Measurements from ENCODE around the gene AUTS2. TPM values are rescaled to one million over a fixed set of nuclear protein-coding genes. Genes with fewer than 3 reads are reported as not detected.
A peak's percentile ranks its signal among the peaks of the same experiment; 100 is the strongest.

The AUTS2 gene
- total RNA-seq, 1 experiment from 2014 or later: under 0.01 TPM

DNA sequence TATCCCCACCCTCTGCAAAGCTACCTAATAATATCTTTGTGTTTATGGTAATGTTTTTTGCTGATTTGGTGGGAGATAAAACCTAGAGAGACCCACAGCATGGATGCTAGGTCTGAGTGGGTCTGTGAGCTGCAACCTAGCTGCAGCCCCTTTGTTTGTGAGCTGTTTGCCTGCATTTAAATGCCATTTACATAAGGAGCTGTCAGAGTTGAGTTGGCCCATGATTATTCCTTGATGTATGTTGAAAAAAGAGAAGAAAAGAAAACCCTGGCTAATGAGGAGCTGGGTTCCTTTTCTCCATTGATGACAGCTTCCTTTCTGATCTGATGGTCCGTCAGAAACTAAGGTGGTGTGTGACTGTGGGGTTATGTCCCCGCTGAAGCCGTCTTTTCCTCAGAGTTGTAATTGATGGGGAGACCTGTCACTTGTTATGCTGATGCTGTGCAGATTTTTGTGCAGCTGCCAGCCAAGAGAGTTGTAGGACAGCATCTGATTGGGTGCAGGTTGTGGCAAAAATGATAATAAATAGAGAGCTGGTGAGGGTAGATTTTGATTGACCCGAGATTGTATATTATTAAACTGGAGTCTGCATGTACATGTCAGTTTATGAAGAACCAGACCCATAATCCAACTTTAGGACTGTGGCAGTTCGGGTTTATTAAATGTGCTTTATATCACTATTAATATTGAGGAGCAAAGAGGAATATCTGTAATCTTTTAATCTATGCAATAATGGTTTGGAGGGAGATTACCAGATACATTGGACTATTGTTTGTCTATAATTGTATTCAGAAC, 219.8 kb downstream of the AUTS2 start:
- no peak for DNase-seq (ENCODE audit: low read depth)

DNA sequence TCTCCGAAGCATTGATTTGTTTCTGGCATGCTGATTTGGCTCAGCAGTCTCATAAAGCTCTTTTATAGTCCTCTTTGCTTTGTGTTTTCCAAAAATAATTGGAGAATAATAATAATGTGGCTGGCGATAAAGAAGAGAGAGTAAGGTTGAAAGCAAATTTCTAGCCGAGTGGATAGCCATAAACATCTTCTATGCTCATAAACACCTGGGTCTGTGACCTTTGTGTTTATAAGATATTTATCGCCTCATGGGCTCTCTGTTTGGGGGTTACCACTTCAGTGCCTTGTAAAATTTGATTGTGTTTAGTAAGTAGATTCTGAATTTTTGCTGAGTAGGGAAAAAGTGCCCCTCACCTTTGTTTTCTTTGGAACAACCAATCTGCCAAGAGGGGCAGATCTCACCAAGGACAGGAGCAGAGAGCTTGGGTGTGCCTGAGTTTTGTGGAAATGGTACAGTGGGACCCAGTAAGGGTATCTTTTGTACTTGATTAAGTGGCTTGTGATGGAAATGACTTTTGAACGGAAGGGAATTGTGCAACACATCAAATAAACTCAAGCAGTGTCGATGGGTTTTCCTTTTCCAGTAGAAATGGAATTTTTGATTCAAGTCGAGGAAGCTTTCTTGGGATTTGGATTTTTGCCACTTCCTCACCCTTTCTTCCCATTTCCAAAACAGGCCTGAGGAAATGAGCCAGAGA, 220.5 kb downstream of the AUTS2 start:
- no peak for DNase-seq (ENCODE audit: low read depth)

- DNase-seq (ENCODE audit: low read depth): no peak
These were observed 221.0 kb downstream of the AUTS2 start for GRCh38 chr7:69819333-69819705.

DNA sequence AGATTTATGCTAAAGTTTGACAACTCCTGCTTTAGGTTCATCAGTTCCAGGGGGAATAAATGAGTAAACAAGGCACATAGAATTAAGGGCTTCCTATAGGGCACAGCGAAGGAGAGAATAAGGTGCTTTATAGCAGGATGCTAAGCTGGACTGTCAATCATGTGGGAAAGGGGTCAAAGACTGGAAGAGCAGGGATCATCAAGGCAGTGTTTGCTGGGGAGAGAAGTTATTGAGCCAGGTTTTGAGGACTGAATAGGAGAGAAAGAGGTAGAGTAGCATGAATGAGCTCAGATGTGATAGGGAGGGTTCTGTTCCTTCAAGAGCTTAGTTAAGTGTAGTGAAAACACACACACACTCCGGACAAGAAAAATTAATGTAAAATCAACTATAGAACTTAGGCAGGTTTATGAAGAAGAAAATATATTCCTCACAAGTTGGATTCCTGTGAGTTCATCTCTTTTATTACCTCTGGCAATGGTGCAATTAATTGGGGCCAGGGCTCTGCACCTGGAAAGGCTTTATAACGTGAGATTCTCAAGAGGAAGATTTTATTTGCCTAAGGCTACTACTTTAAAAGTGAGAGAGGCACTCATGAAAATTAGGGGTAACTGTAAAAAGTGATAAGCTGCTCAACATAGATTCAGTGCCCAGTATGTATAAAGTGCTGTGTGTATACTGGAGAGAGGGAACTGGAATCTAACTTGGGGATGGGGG, 222.4 kb downstream of the AUTS2 start:
- DNase-seq (ENCODE audit: low read depth): no peak

DNA sequence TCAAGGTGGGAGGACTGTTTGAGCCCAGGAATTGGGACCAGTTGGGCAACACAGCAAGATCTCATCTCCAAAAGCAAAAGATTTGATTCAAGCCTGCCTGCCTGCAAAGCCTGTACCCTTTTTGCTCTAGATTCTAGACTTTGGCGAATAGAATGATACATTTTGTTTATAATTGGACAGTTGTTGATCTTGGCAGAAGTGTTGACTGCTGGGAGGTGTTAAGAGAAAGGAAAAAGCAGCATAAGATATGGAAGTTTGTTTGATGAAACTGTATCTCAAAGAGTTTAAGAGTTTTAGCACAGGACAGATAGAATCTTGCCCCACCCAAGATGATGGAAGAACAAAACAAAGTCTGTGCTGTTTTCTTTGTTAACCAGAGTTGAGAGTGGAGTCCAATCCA, 224.1 kb downstream of the AUTS2 start:
- DNase-seq (ENCODE audit: low read depth): no peak

DNA sequence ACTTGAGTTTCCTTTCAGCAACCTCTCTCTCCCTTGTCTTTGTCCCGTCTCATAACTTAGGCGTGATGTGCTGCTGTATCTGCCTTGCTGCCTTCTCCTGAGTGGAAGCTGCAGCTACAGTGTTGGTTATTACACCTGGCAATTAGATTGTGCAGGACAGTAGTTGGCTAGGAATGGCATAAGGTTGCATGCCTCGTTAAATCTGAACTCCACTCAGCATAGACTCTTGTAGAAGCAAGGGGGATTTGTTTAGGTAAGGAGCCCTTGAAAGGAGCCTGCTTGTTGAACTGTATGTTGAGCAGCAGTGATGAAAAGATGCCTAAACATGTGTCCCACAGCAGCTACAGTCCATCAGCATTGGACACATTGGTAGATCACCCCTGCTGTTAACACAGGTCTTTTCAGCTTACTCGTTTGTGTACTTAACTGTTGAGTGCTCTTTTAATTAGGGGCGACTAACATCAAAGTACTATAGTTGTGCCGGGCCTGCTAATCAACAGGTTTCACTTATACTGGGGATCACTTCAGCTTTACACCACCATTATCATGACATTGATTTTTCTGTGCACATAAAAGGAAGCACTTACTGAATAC, 225.0 kb downstream of the AUTS2 start:
- DNase-seq (ENCODE audit: low read depth): no peak

- DNase-seq (ENCODE audit: low read depth): no peak
These were observed 227.1 kb downstream of the AUTS2 start for GRCh38 chr7:69825113-69825972.

- no peak for DNase-seq (ENCODE audit: low read depth)
These were observed 228.0 kb downstream of the AUTS2 start for GRCh38 chr7:69826283-69826682.

DNA sequence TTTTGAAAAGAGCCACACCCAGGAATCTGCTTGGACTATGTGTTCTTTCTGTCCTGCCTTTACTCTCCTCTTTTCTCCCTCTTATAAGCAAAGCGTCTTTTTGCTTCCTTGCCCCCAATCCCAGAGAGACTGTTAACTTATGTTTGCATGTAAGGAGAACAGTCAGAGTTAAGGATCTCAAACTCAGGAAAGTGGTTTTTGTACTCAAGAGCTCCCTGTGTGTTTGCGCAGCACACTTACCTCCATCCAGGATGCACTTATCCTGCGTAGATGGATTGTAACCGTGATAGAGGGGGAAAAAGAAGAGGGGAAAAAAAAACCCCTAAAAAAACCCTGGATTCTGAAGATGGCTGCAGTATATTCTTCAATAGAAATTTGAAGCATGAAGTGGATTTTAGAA, 228.9 kb downstream of the AUTS2 start:
- DNase-seq (ENCODE audit: low read depth): no peak

DNA sequence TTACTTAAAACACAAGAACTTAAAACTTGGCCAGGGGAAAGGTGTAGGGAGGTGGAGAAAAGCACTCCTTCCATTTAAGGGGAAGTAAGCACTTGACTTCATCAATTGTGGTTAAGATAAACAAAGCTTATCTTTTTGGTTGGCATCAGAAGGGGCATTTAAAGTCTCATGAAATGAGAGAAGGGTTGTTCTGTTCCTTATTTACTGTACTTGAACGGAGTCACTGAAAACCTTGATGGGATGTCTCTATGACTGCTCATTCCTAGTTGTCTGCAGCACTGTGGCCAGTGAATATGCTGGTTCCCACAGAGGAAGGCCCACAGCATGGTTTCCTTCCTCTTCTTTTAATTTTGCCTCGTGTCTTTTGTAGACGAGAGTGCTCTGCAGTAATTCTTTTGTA, 229.3 kb downstream of the AUTS2 start:
- no peak for DNase-seq (ENCODE audit: low read depth)

DNA sequence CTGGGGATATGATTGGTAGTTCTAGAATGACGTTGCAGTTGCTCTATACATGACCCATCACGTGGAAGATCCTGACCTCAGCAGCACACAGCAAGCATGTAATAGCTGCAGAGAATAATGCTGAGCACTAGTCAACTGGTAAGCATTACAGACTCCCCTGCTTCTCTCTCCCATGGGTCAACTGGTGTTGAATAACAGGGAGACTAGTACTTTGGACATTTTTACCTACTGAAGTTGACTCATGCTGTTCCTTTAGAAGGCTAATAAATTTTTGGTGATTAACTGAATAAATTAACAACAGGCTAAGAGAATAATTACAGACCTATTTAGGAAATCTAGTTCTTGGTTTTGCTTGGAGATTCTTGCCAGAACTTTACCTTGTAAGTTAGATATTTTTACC, 234.1 kb downstream of the AUTS2 start:
- DNase-seq (ENCODE audit: low read depth): no peak

- DNase-seq (ENCODE audit: low read depth): no peak
These were observed 235.7 kb downstream of the AUTS2 start for GRCh38 chr7:69833964-69834363.

DNA sequence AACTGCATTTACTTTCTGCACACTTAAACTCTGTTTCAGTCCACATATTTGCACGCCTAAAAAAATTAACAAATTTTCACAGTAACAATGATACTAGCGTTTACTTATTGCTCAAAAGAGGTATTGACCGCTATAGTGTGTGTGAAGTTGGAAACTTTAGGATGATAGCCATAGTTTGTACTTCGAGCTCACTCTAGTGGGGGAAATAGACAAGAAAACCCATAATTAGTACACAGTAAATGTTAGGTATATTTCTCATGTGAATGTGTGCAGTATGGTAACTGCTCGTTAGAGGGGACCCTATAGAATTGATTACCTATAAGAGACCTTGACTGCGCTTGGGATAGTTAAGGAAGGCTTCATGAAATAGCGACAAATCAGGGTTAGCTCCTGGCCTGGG, 238.4 kb downstream of the AUTS2 start:
- DNase-seq (ENCODE audit: low read depth): no peak

DNA sequence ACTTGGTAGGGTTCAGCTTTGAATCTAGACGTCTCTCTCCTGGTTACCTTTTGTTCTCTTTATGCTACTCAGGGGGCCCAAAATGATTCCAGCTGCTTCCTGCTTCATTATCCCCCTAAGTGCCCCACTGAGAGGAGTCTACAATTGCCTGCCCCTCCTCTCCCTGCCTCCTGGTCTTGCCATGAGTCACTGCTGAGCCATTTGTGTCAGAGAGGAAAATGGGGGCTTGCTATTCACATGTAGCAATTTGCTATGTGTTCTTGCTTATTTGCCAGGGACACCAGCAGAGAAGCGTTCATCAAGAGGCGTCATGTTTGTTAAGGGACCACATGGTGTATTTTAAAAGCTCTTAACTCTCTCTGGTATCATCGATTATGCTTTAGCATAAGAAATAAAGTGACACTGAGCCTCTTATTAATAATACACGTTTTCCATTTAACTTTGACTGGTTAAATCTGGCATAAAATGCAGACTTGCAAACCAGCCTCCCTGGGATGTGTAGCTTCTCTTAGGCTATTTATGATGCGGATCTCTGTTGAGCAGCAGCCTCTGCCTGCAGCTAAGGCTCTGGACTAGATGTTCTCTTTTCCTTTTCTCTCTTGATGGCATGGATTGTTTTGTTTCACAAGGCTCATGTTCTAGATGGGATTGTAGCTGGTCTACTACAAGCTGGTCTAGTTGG, 239.3 kb downstream of the AUTS2 start:
- DNase-seq (ENCODE audit: low read depth): no peak

DNA sequence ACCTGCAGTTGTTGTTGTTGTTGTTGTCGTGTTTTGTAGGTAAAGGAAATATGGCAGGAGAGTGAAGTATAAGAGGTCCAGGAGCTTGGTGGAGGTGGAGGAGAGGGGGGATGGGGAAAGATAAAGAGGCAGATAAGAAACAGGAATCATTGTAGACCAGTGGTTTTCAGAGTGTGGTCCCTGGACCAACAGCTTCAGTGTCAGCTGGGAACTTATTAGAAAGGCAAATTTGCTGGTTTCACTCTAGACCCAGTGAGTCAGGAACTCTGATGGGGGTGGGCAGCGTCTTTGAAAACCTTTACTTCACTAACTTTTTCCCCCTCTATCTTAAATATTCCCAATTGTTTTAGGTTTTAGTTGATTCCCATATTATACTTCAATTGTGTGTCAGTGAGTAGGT, 241.5 kb downstream of the AUTS2 start:
- DNase-seq (ENCODE audit: low read depth): no peak

GRCh38 chr7:69840248-69840647, 242.0 kb downstream of the AUTS2 start:
- peak; percentile 10 for DNase-seq (ENCODE audit: low read depth)

GRCh38 chr7:69843653-69844052, 245.4 kb downstream of the AUTS2 start:
- no peak for DNase-seq (ENCODE audit: low read depth)

DNA sequence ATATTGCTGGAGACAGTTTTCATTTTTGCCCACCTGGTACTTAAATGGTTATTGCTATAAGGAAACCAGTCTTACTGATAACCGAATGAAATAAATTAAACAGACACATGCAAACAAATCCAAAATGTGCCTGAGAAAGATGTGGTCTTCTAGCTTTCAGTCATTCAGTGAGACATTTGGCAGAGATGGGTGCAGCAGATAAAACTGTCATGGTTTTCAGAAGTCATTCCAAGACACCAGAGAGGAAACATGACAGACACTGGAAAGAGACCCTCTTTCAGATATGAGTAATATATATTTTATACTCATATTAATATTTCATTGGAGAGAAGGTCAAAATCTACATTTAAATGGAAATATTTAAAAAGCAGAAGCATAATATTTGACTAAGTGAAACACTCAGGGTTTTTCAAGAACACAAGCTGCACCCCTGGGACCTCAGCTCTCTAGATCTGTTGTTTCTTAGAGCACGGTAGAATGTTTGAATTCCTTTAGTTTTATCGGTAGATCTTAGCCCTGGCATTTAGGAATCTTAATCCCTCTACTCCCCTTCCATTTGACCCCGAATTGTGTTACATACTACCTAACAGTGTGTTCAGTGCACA, 246.1 kb downstream of the AUTS2 start:
- no peak for DNase-seq (ENCODE audit: low read depth)

- no peak for DNase-seq (ENCODE audit: low read depth)
These were observed 247.6 kb downstream of the AUTS2 start for GRCh38 chr7:69845721-69846495.
